GM23248 (cell line): ENCODE measurements around the gene MAP1LC3B2.

Experiments used
- EZH2 ChIP-seq: fragments of 200-600 bp; sonication (generic); IDR thresholded peaks from 2 replicates; pipeline ENCODE4 v1.6.1; 2018; ENCODE audit warnings: antibody characterized with exemption, mild to moderate bottlenecking; ENCODE audit not compliant: insufficient read depth, poor library complexity, severe bottlenecking
- EZH2phosphoT487 ChIP-seq: fragments of 200-600 bp; sonication (generic); IDR thresholded peaks from 2 replicates; pipeline ENCODE4 v1.6.1; 2018; ENCODE audit warnings: antibody characterized with exemption, moderate library complexity, mild to moderate bottlenecking, low read depth; ENCODE audit not compliant: insufficient read depth

DNA sequence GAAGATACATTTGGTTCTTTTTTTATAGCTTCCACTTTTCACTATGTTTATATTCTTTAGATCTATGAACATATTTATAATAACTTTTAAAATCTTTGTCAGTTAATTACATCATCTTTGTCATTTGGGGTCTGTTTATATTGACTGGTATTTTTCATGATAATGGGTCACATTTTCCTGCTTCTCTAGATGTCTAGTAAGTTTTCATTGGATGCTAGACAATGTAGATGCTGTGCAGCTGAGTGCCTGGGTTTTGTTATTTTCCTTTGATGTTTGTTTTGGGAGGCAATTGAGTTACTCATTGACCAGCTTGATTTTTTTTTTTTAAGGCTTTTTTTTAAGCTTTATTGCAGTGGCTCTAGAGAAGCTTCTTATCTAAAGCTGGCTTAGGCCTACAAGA lies 4.9 kb downstream of the MAP1LC3B2 start:
- no peak for TF ChIP-seq EZH2
- TF ChIP-seq EZH2phosphoT487 = no peak
